Panc1 (cell line): ENCODE data around the gene MS4A15.

Source experiments
- CTCF ChIP-seq: fragments of 450-650 bp; IDR thresholded peaks from 2 replicates; pipeline ENCODE4 v1.5.1; 2017; ENCODE audit warnings: mild to moderate bottlenecking
- POLR2AphosphoS5 ChIP-seq: IDR thresholded peaks from 2 replicates; pipeline ENCODE4 v1.6.1; 2012; ENCODE audit warnings: mild to moderate bottlenecking, low read depth, low read length, moderate library complexity
- TCF7L2 ChIP-seq: IDR thresholded peaks from 2 replicates; pipeline ENCODE4 v1.6.1; 2011; ENCODE audit warnings: mild to moderate bottlenecking, low read depth, low read length, inconsistent platforms

GRCh38 chr11:60706931-60707330 is 49.7 kb upstream of the MS4A15 start:
- TF ChIP-seq CTCF (no peak), POLR2AphosphoS5 (no peak), TCF7L2 (no peak)
